Calu3 (cell line): ENCODE data around the gene PRKRA. TPM values are rescaled to one million over a fixed set of nuclear protein-coding genes. Genes with fewer than 3 reads are reported as not detected.

ENCODE experiments used
- BruUV-seq: library from RNA; stranded (reverse); fragments of 400-500 nt; replicated peaks from 2 replicates; lab custom pipeline; 2021; lab: Mats Ljungman, UMichigan
- CTCF ChIA-PET: fragments of 300-600 bp; sonication (Branson Sonifier 250); formaldehyde crosslinking; loops from one replicate; lab custom pipeline; 2022; ENCODE audit warnings: antibody characterized with exemption; lab: Charles Lee
- DNase-seq: peaks from one replicate; pipeline ENCODE4 v3.0.0; 2022
- H3K27ac Mint-ChIP-seq: one replicate; pipeline ENCODE4 v1.8.0; 2022; ENCODE audit warnings: mixed read lengths; ENCODE audit not compliant: unreplicated experiment
- H3K27me3 Mint-ChIP-seq: one replicate; pipeline ENCODE4 v1.8.0; 2022; ENCODE audit warnings: mixed read lengths; ENCODE audit not compliant: unreplicated experiment
- H3K36me3 Mint-ChIP-seq: one replicate; pipeline ENCODE4 v1.8.0; 2022; ENCODE audit warnings: mild to moderate bottlenecking, moderate library complexity, mixed read lengths; ENCODE audit not compliant: insufficient read depth, unreplicated experiment
- H3K4me1 Mint-ChIP-seq: one replicate; pipeline ENCODE4 v1.8.0; 2022; ENCODE audit warnings: mild to moderate bottlenecking, low read depth, mixed read lengths; ENCODE audit not compliant: unreplicated experiment
- H3K4me3 Mint-ChIP-seq: one replicate; pipeline ENCODE4 v1.8.0; 2022; ENCODE audit warnings: mild to moderate bottlenecking, low read depth, moderate library complexity, mixed read lengths; ENCODE audit not compliant: unreplicated experiment
- H3K9me3 Mint-ChIP-seq: one replicate; pipeline ENCODE4 v1.8.0; 2022; ENCODE audit warnings: low read depth, mixed read lengths; ENCODE audit not compliant: unreplicated experiment
- CTCF ChIP-seq: fragments of 200-600 bp; IDR thresholded peaks from one replicate; pipeline ENCODE4 v1.8.0; 2022; ENCODE audit warnings: antibody characterized with exemption; ENCODE audit not compliant: unreplicated experiment
- intact Hi-C: fragments of 100-400 bp; cut with micrococcal nuclease; formaldehyde crosslinking; loops from one replicate; pipeline ENCODE4 v1.10.0; 2022; ENCODE audit not compliant: unreplicated experiment
- total RNA-seq: library from RNA; stranded (reverse); gene quantifications from 2 replicates; pipeline ENCODE4 v1.2.3, GENCODE V29; 2022

Gene PRKRA
- total RNA-seq, 1 experiment from 2014 or later = 53.2 TPM

- H3K9me3 Mint-ChIP-seq = no peaks in the 10 kb centered on the region
- BruUV-seq = no TSS peak
- CTCF ChIA-PET = no interaction called here
- TF ChIP-seq CTCF = no peak
- H3K27ac Mint-ChIP-seq = no peak overlapping the region
- intact Hi-C loops = no loop called here
- no peaks in the 10 kb centered on the region for H3K27me3 Mint-ChIP-seq
- peaks cover 26% of the 10 kb centered on the region for H3K36me3 Mint-ChIP-seq
- no peak overlapping the region for H3K4me3 Mint-ChIP-seq
- H3K4me1 Mint-ChIP-seq = no peaks in the 10 kb centered on the region
- no peak for DNase-seq
Measured at GRCh38 chr2:178491612-178492011, 40.6 kb upstream of the PRKRA start.

- peaks cover 22% of the 10 kb centered on the region for H3K36me3 Mint-ChIP-seq
- no peak for DNase-seq
- H3K4me3 Mint-ChIP-seq = no peak overlapping the region
- no peaks in the 10 kb centered on the region for H3K9me3 Mint-ChIP-seq
- CTCF ChIA-PET = no interaction called here
- no peak overlapping the region for H3K27ac Mint-ChIP-seq
- no peak for TF ChIP-seq CTCF
- peaks cover 25% of the 10 kb centered on the region for H3K4me1 Mint-ChIP-seq
- intact Hi-C loops = no loop called here
- H3K27me3 Mint-ChIP-seq = no peaks in the 10 kb centered on the region
- BruUV-seq = no TSS peak
Measured at GRCh38 chr2:178485356-178485755, 34.4 kb upstream of the PRKRA start.

- intact Hi-C loops = no loop called here
- Mint-ChIP-seq H3K9me3 (no peaks in the 10 kb centered on the region), H3K27ac (peak overlapping the region; percentile 52), H3K36me3 (peaks cover 31% of the 10 kb centered on the region), H3K4me1 (peaks cover 29% of the 10 kb centered on the region), H3K27me3 (no peaks in the 10 kb centered on the region), H3K4me3 (no peak overlapping the region)
- peak; percentile 50 for DNase-seq
- CTCF ChIA-PET = interaction anchor here (0.6 kb wide), 1 partner anchor 1844 kb away, joined by 3 read pairs; no protein-coding TSS in a partner anchor
- BruUV-seq = no TSS peak
- no peak for TF ChIP-seq CTCF
Measured at GRCh38 chr2:178484245-178485041, 33.5 kb upstream of the PRKRA start.

GRCh38 chr2:178482437-178482836, 31.5 kb upstream of the PRKRA start:
- Mint-ChIP-seq H3K27ac (no peak overlapping the region), H3K4me1 (peaks cover 33% of the 10 kb centered on the region), H3K27me3 (no peaks in the 10 kb centered on the region), H3K4me3 (peak overlapping the region; percentile 94), H3K9me3 (no peaks in the 10 kb centered on the region), H3K36me3 (peaks cover 50% of the 10 kb centered on the region)
- CTCF ChIA-PET = interaction anchor here (0.6 to 0.7 kb wide), 2 partner anchors 40 to 122 kb away, joined by 4 to 5 read pairs; no protein-coding TSS in a partner anchor
- no TSS peak for BruUV-seq
- intact Hi-C loops = no loop called here
- TF ChIP-seq CTCF = no peak
- DNase-seq = no peak
